HG02763 (cell line): Measurements from ENCODE around the gene LBHD2.
"Not testable (repeated sequence)": the region's sequence is repeated elsewhere in the genome, so short reads cannot be mapped to it uniquely, and the experiment has no call there.

ENCODE experiments used
- ATAC-seq: cut with Tn5 transposase; IDR thresholded peaks from one replicate; pipeline ENCODE4 v1.9.1; 2021; ENCODE audit warnings: mild to moderate bottlenecking, moderate library complexity; ENCODE audit not compliant: unreplicated experiment

The LBHD2 gene

DNA sequence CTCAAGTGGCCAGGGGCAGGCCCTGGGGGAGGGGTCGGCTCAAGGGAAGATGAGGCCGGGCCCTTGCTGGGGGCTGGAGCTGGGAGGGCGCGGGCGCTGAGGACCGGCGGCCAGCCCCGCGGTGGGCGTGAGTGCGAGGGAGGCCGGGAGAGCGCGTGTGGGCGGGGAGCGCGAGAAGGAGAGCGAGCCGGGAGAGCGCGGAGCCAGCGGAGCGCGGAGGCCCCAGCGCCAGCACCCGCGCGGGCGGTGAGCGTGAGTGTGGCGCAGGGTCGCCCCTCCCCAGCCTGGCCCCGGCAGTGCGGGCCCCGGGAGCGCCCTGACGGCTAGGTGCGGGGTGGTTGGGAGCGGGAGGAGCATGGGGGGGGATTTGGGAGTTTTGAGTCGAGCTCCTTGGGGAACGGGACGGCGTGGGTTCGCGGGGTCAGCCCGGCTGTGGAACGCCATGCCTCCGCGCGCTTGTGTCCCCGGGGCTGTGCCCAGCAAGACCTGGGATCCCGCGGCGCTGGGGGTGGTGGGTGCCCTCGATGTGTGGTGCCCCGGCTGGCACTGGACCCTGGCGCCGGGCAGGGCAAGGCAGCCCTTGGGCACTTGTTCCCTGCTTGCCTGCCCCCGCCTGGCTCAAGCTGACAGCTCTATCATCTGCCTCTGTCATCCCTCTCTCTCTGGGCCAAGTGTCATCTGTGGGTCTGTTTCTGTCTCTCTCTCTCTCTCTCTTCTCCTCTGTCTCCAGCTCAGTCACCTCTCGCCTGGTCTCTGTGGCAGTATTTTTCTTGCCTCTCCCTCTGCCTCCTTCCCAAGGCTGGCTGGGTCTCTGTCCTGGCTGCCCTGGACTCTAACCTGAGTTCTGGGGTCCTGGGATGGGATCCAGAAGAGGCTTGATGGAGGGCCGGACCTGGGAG, at the start of gene LBHD2:
TSS of gene LBHD2 (plus strand) at position 190 of the 899 bp plus-strand sequence. CDS start 1,803 bp downstream, outside the sequence.
- ATAC-seq, result no peak

DNA sequence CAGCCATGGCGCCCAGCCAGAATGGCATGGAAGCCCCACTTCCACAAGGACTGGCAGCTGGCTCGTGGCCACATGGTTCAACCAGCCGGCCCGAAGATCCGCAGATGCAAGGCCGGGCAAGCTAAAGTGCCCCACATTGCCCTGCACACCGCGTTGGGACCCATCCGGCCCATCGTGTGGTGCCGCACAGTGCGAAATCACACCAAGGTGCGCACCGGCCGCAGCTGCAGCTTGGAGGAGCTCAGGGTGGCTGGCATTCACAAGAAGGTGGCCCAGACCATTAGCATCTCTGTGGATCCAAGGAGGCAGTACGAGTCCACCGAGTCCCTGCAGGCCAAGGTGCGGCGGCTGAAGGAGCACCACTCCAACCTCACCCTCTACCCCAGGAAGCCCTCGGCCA, 42.5 kb upstream of the LBHD2 start:
- no peak for ATAC-seq

DNA sequence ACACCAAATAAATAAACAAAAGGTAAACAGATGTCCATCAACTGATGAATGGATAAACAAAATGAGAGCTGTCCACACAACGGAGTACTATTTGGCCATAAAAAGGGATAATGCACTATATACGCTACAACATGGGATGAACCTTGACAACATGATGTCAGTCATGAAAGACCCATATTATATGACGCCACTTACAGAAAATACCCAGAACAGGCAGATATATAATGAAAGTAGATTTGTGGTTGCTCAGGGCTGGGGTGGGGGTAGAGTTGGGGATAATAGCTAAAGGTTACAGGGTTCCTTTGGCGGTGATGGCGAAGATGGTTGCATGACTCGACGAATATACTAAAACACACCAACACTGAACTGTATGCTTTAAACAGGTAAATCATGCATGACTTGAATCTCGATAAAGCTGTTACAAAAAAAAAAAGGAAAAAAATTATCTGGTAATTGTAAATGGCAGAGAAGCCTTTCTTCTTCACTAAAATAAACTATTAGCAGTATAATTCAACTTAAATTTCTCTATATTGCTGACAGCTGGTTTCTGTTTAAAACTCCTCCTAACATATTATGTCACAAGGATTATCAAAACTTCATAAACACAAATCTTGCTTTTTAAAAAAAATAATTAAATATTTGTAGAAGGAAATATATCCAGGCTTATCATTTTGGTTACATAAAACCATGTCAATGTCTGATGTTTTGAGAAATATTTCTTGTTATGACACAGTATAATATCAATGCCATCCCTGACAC, 40.6 kb upstream of the LBHD2 start:
- ATAC-seq, result no peak

DNA sequence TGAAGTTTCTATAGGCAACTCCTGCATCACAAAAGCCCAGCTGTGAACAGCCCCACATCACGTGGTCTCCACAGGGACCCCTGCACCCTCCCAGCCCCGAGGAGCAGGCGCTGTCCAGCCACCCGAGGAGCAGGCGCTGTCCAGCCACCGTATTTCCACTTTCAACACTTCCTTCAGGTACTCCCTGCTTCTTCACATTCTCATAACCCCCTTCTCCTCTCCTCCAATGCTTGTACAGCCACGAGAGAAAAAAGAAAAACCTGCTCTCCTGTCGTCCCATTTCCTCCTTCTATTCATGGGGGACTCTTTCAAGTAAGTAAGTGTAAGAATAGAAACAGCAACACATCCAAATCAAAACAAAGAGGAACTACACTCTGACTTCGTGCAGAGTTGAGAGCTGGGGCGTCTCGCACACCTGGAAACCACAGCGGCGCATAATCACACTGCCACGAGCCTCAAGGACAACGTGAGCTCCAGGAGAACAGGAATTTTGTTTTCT, 38.6 kb upstream of the LBHD2 start:
- no peak for ATAC-seq

DNA sequence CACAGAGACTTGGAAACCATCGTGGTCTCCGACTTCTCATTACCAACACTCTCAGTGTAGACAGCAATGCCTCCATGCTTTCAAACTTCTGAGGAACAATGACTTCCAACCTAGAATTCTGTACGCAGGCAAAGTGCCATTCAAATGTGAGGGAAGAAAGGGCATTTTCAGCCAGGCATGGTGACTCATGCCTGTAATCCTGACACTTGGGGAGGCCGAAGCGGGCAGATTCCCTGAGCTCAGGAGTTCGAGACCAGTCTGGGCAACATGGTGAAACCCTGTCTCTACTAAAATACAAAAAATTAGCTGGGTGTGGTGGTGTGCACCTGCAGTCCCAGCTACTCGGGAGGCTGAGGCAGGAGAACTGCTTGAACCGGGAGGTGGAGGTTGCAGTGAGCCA, 36.6 kb upstream of the LBHD2 start:
- ATAC-seq, result not testable (repeated sequence)

DNA sequence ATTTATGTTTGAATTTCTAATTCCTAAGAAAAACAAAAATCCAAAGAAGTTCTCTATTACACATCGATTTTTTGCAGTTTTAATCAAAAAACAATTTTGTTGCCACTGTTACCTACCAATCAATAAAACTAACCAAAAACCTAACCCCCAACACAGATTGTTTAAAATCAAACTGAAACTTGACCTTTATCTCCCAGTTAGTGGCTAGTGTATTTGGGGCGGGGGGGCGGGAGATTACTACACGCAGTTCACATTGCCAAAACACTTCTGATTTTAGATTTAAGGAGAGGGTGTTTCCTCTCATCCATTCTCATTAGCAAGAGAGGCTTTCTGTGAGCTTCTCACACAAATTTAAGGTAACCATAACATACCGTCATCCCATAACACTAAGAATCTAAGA, 33.1 kb upstream of the LBHD2 start:
- ATAC-seq, result no peak

DNA sequence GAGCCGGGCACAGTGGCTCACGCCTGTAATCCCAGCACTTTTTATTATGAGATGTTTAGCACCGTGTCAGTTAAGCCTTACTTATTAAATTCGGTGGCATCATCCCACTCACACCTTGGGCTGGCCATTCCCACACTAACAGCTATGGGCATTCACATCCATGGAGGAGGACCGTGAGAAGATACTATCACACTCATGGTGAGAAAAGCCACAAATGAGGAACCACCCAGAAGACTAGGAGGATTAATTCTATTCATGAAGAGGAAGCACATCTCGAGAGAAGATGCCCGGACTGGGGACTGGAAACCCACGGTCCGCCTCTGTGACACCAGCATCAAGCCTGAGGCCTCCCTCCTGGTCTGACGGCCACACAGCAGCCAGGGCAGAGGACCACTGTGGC, 31.6 kb upstream of the LBHD2 start:
- no peak for ATAC-seq

DNA sequence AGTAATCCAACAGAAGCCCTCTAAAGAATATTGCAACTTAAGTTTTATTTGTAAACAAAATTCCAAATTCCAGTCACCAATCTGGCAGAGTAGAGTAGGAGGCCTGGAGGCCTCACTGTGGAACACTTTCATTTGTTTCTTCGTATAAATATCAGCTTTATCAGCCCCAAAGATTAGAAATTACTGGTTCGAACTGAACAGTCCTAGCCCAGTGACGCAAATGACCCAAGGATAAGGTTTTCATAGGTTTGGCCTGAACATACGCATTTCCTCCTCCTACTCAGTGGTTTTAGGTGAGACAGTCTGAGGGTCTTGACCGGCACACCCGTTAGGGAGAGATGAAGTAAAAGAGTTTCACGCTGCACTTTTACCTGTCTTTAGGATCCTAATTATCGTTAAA, 28.3 kb upstream of the LBHD2 start:
- no peak for ATAC-seq

DNA sequence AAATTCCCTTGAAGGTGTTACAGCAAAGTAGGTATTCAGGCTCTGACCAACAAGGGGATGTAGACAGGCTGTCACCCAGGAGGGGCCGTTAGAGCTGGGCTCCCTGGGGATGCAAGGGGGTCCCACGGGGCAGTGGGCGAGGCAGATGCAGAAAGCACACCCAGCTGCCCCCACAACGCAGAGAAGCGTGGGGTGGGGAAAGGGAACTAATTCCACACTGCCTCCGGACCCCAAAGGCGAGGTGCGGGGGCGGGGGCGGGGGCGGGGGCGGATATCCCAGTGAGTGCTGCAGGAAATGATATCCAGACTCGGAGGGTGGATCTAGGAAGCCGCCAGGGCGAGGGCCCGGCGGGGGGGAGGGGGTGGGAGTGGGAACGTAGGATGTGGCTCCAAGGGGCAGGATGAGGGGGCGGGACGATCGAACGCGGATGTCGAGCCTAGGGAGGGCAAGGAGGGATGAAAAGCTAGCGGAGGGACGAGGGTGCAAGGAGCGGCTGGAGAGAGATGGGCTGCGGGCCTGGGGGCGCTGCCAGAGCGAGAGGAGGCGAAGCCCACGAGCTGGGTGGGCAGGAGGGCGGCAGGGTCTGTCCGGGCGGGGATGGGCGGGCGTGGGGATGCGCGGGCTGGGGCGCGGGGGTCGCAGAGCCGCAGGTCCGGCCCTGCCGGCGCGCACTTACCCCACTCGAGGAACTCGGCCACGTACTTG, 27.5 kb upstream of the LBHD2 start:
- peak; percentile 10 for ATAC-seq

DNA sequence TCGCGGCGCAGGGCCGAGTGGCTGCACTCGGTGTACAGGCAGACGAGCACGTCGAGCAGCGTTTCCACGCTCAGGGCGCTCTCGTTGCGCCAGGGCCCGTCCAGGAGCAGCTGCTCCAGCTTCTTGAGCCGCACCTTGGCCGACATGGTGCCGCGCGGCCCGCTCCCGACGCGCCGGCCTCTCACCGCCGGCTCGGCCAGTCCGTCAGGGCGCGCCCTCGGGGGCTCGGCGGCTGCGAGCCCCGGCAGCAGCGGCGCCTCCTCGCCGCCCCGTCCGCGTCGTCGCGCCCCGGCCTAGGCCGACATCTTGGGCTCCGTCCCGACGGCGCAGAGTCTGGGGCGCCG, 27.0 kb upstream of the LBHD2 start:
- no peak for ATAC-seq

DNA sequence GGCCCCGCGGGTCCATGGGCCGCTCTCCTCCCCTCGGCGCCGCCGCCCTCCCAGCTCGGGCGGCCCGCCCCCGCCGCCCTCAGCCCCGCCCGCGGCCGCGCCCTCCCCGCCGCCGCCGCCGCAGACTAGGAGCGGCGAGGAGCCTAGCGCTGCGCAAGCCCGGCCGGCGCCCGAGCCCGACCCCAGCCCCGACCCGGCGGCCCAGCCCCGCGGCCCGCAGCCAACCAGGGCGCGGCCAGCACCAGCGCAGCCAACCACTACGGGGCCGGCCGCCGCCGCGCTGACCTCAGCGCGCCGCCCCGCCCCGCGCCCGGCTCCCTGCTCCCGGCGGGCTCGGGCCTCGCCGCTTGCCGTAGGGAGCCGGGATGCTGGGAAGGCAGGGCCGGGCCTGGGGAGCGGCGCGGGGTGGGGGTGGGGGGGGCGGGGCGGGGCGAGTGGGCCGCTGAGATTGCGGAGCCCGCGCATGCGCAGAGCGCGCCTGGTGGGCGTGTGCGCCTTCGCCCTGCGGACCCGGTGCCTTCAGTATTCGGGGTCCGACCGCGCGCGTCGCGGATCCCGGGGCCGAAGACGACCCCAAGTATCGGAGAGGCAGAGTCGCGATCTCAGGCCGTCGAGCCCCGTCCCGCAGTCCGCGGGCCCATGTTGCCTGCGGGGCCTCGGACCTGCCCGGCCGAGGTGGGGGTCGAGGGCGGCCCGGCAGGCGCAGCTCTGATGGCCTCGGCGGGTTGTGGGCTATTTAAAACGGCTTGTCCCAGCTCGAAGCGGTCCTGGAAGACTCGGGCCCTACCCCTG, 26.4 kb upstream of the LBHD2 start, which contains the start of gene CDC42BPB:
TSS of gene CDC42BPB (minus strand) at position 178 of the 792 bp plus-strand sequence. CDS start 376 bp downstream, outside the sequence.
- ATAC-seq, result peak; percentile 63

DNA sequence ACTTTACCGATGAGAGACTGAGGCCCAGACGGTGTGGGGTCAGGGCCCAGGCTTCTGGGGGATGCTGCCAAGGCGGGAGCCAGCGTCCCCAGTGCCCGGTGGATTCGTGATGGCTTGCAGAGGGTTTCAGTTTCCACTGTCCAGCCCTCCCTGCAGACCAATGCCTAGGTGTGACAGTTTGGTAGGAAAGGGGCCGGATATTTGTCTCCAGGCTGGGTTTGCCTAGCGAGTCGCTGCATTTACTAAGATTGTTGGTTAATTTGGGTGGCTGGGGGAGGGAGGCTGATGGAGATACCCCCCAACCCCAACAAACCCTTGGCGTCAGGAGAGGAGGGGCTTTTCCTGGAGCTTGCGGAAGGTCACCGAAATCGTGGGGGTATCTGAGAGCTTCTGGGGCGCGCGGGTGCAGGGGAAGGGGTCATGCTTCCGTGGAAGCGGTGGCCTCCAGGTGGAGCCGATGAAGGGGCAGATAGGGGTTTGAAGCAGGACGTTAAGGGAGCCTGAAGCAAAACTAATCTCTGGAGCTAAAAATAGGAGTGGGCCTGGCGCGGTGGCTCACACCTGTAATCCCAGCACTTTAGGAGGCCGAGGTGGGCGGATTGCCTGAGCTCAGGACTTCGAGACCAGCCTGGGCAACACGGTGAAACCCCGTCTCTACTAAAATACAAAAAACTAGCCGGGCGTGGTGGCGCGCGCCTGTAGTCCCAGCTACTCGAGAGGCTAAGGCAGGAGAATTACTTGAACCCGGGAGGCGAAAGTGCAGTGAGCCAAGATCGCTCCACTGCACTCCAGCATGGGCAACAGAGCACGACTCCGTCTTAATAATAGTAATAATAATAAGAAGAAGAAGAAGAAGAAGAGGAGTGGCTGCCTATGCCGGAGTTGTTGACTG, 25.6 kb upstream of the LBHD2 start:
- ATAC-seq, result no peak

DNA sequence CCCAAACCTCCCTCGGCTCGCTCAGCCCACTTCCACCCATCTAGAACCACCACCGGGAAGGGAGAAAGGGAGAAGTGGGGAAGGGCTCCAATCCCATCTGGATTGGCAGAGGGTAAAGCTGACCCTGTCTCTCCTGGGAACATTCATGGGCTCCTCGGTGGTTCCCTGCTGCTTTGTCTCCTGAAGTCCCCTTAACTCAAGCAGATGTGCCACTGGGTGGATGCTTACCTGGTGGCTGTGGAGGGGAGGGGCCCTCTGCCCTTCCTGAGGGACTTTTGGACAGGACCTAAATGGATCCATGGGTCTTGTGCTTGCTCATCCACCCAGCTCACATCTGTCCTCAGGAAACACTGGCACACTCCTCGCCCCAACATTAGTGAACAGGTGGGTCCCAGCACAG, 24.5 kb upstream of the LBHD2 start:
- no peak for ATAC-seq

DNA sequence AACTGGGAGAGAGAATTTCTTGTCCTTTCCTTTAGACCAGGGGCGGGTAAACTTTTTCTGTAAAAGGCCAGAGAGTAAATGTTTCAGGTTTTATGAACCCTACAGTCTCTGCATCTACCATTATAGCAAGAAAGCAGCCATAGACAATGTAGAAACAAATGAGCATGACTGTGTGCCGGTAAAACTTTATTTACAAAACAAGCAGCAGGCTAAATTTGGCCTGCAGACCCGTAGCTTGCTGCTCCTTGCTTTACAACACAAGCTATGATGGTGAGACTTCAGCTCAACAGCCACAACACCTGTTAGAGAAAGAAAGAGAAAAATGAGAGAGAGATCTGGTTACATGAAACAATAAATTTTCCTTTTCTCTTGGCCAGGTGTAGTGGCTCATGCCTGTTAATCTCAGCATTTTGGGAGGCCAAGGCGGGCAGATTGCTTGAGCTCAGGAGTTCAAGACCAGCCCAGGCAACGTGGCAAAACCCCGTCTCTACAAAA, 22.5 kb upstream of the LBHD2 start:
- no peak for ATAC-seq

DNA sequence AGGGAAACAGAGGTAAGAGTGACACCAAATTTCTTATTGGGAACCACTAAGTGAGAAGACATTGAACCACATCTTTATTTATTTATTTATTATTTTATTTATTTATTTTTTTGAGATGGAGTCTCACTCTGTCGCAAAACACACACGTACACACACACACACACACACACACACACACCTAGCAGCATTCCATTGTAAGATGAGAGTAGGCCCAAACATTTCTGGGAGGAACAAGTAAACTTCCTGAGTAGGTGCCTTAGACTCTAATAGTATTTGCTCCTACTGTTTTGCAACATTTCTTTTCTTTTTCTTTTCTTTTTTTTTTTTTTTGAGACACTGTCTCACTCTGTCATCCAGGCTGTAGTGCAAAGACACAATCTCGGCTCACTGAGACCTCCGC, 19.6 kb upstream of the LBHD2 start:
- no peak for ATAC-seq

DNA sequence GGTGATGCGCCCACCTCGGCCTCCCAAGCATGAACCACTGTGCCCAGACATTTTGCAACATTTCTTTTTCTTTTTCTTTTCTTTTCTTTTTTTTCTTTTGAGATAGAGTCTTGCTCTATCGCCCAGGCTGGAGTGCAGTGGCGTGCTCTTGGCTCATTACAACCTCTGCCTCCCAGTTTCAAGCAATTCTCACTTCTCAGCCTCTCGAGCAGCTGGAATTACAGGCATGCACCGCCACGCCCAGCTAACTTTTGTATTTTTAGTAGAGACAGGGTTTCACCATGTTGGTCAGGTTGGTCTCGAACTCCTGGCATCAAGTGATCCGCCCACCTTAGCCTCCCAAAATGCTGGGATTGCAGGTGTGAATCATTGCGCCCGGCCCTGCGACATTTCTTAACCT, 19.0 kb upstream of the LBHD2 start:
- ATAC-seq, result no peak

DNA sequence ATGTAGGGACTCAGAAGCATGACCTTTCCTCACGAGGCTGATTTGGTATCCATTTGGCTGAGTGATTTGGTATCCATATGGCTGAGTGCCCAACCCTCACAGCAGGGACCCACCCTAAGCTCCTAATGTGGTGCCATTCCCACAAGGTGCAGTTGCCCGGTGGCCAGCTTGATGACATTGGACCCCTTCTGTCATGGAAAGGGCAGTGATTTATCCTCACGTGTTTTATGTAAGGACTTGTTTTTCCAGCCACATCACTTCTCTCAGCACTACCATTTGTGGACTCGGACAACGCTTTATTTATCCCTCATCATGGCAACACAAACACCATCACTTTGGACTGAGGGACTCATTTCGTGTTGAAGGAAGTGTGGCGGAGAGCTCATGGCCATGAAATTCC, 18.1 kb upstream of the LBHD2 start:
- no peak for ATAC-seq

DNA sequence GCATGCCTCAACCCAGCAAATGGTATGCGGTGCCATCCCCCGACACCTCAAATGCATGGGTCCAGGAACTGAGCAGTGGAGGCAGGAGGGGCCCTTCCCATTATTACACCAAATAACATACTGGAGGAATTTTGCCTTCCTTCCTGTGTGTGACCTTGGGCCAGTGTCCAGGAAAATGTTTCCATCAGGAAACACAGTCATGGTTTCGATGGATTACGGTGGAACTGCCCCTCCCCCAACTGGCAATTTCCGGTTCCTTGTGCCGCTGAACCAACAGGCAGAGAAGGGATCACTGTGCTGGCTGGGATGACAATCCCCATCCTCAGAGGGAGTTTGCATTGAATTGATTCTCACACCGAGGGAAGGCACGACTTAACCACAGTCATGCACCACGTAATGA, 17.6 kb upstream of the LBHD2 start:
- ATAC-seq, result no peak

DNA sequence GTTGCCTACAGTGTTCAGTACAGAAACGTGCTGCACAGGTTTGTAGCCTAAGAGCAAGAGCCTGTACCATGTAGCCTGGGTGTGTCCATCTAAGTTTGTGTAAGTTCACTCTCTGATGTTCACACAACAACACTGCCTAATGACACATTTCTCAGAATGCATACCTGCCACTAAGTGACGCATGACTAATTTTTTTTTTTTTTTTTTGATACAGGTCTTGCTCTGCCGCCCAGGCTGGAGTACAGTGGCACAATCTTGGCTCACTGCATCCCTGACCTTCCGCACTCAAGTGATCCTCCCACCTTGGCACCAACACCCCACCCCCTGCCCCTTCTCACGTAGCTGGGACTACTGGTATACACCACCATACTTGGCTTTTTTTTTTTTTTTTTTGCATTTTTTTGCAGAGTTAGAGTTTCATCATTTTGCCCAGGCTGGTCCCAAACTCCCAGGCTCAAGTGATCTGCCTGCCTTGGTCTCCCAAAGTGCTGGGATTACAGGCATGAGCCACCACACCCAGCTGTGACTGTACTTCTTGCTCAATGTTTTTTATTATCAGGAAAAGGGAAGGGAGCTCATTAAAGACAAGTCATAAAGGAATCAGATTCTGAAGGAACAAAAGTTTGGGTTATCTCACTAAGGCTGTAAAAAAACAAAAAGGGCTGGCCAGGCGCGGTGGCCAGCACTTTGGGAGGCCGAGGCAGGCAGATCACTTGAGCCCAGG, 16.6 kb upstream of the LBHD2 start:
- ATAC-seq, result no peak
